Tibial nerve (tissue), 3 donors: ENCODE data around the gene DYRK1A.

Source experiments
- CTCF ChIP-seq, 5 experiments: fragments of 200-600 bp in 3 of 5; fragments of 450-650 bp in 2 of 5; sonication (generic) in 3 of 5; IDR thresholded peaks; one replicate each; pipeline ENCODE4 v1.5.1; 2016 to 2019; ENCODE audit warnings: antibody characterized with exemption in 5 of 5, mild to moderate bottlenecking in 3 of 5, moderate library complexity in 2 of 5
- POLR2A ChIP-seq, 2 donors: fragments of 450-650 bp; IDR thresholded peaks; one replicate each; pipeline ENCODE4 v1.6.1; 2017; ENCODE audit warnings: antibody characterized with exemption in 2 of 2, mild to moderate bottlenecking in 2 of 2, moderate library complexity in 2 of 2

GRCh38 chr21:37422382-37422781 lies 55.8 kb downstream of the DYRK1A start:
- TF ChIP-seq POLR2A (IDR thresholded peaks at IDR 0.05) (no peak), CTCF (IDR thresholded peaks at IDR 0.05) (no peak)
